ENCODE data around the gene TMF1.

The TMF1 gene

GRCh38 chr3:69032737-69033136 lies 19.4 kb downstream of the TMF1 start:
- Histone ChIP-seq H3F3A (ENCODE audit: control insufficient read depth, insufficient read depth) (no peaks in the 10 kb centered on the region; the same call in 1 of the 2 replicates), H3K4me3 (ENCODE audit: low read length) (no peak overlapping the region), H3K36me3 (ENCODE audit: control insufficient read depth, low read length) (peaks cover 74% of the 10 kb centered on the region), H4K20me1 (ENCODE audit: control insufficient read depth, insufficient read depth, low read depth, low read length) (no peaks in the 10 kb centered on the region), H3K27me3 (ENCODE audit: control insufficient read depth, low read length) (no peaks in the 10 kb centered on the region), H3K4me1 (ENCODE audit: control insufficient read depth, low read length) (no peaks in the 10 kb centered on the region), H3K9me3 (ENCODE audit: control insufficient read depth, insufficient read depth, low read length) (no peaks in the 10 kb centered on the region), H3K79me2 (ENCODE audit: control insufficient read depth, low read length) (no peaks in the 10 kb centered on the region), H3K4me2 (ENCODE audit: low read length) (no peak overlapping the region), H3K9me2 (replicated peaks; ENCODE audit: control insufficient read depth, low read length) (no peaks in the 10 kb centered on the region), H3K27ac (ENCODE audit: low read depth, low read length) (no peak overlapping the region)
- TF ChIP-seq CTCF (IDR thresholded peaks at IDR 0.05; ENCODE audit: low read depth, low read length, poor library complexity, severe bottlenecking) (no peak), EZH2phosphoT487 (IDR thresholded peaks at IDR 0.05; ENCODE audit: borderline replicate concordance, low read length) (no peak)

GRCh38 chr3:69032142-69032541 lies 20.0 kb downstream of the TMF1 start:
- no peak overlapping the region for H3K4me2 ChIP-seq (ENCODE audit: low read length)
- H3K79me2 ChIP-seq (ENCODE audit: control insufficient read depth, low read length), result no peaks in the 10 kb centered on the region
- no peaks in the 10 kb centered on the region for H4K20me1 ChIP-seq (ENCODE audit: control insufficient read depth, insufficient read depth, low read depth, low read length)
- H3K9me3 ChIP-seq (ENCODE audit: control insufficient read depth, insufficient read depth, low read length), result no peaks in the 10 kb centered on the region
- H3K27ac ChIP-seq (ENCODE audit: low read depth, low read length), result no peak overlapping the region
- H3F3A ChIP-seq (ENCODE audit: control insufficient read depth, insufficient read depth), result no peaks in the 10 kb centered on the region; the same call in 1 of the 2 replicates
- no peak overlapping the region for H3K4me3 ChIP-seq (ENCODE audit: low read length)
- peaks cover 79% of the 10 kb centered on the region for H3K36me3 ChIP-seq (ENCODE audit: control insufficient read depth, low read length)
- H3K4me1 ChIP-seq (ENCODE audit: control insufficient read depth, low read length), result no peaks in the 10 kb centered on the region
- TF ChIP-seq CTCF (IDR thresholded peaks at IDR 0.05; ENCODE audit: low read depth, low read length, poor library complexity, severe bottlenecking), result no peak
- no peak for TF ChIP-seq EZH2phosphoT487 (IDR thresholded peaks at IDR 0.05; ENCODE audit: borderline replicate concordance, low read length)
- H3K27me3 ChIP-seq (ENCODE audit: control insufficient read depth, low read length), result no peaks in the 10 kb centered on the region
- H3K9me2 ChIP-seq (replicated peaks; ENCODE audit: control insufficient read depth, low read length), result no peaks in the 10 kb centered on the region

GRCh38 chr3:69031635-69032034 lies 20.5 kb downstream of the TMF1 start:
- no peaks in the 10 kb centered on the region for H4K20me1 ChIP-seq (ENCODE audit: control insufficient read depth, insufficient read depth, low read depth, low read length)
- H3K9me2 ChIP-seq (replicated peaks; ENCODE audit: control insufficient read depth, low read length), result no peaks in the 10 kb centered on the region
- no peak for TF ChIP-seq CTCF (IDR thresholded peaks at IDR 0.05; ENCODE audit: low read depth, low read length, poor library complexity, severe bottlenecking)
- no peak for TF ChIP-seq EZH2phosphoT487 (IDR thresholded peaks at IDR 0.05; ENCODE audit: borderline replicate concordance, low read length)
- no peak overlapping the region for H3K4me2 ChIP-seq (ENCODE audit: low read length)
- H3K36me3 ChIP-seq (ENCODE audit: control insufficient read depth, low read length), result peaks cover 78% of the 10 kb centered on the region
- H3K79me2 ChIP-seq (ENCODE audit: control insufficient read depth, low read length), result no peaks in the 10 kb centered on the region
- H3F3A ChIP-seq (ENCODE audit: control insufficient read depth, insufficient read depth), result no peaks in the 10 kb centered on the region; the same call in 1 of the 2 replicates
- no peaks in the 10 kb centered on the region for H3K4me1 ChIP-seq (ENCODE audit: control insufficient read depth, low read length)
- no peaks in the 10 kb centered on the region for H3K9me3 ChIP-seq (ENCODE audit: control insufficient read depth, insufficient read depth, low read length)
- no peak overlapping the region for H3K4me3 ChIP-seq (ENCODE audit: low read length)
- H3K27ac ChIP-seq (ENCODE audit: low read depth, low read length), result no peak overlapping the region
- no peaks in the 10 kb centered on the region for H3K27me3 ChIP-seq (ENCODE audit: control insufficient read depth, low read length)
